Fibroblast of lung (primary cell): ENCODE results near the gene ESRRB.

Experiments used
- EZH2 ChIP-seq: IDR thresholded peaks from 2 replicates; pipeline ENCODE4 v1.5.1; 2012; ENCODE audit warnings: low read length, control low read depth, mild to moderate bottlenecking; ENCODE audit errors: missing control alignments
- TF ChIP-seq, protein P1 (sequence below), 2 donors: IDR thresholded peaks in 1 of 2; conservative IDR thresholded peaks in 1 of 2; 1 replicate in 1 of 2; 2 replicates in 1 of 2; pipeline ENCODE4 v1.5.1; 2011 to 2012; ENCODE audit warnings: low read length in 2 of 2, control low read depth in 1 of 2, inconsistent platforms in 1 of 2, low read depth in 1 of 2, mild to moderate bottlenecking in 1 of 2

DNA sequence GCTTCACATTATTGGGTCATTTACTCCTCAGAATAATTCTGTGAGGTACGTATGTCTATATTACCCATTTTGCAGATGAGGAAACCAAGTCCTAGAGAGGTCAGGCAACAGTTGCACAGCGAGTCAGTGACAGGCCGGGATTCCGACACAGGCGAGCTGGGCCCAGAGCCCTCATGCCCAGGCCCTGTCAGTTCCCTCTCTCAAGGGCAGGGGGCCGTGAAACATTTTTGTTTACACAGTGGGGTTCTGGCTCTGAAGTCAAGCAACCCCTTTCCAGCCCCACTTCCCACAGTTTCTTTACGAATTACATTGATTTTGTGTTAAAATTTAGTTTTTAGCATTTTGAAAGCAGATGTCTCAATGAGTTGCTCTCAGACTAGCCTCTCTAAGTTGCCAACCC lies 46.7 kb downstream of the ESRRB start:
- TF ChIP-seq, protein P1, sequence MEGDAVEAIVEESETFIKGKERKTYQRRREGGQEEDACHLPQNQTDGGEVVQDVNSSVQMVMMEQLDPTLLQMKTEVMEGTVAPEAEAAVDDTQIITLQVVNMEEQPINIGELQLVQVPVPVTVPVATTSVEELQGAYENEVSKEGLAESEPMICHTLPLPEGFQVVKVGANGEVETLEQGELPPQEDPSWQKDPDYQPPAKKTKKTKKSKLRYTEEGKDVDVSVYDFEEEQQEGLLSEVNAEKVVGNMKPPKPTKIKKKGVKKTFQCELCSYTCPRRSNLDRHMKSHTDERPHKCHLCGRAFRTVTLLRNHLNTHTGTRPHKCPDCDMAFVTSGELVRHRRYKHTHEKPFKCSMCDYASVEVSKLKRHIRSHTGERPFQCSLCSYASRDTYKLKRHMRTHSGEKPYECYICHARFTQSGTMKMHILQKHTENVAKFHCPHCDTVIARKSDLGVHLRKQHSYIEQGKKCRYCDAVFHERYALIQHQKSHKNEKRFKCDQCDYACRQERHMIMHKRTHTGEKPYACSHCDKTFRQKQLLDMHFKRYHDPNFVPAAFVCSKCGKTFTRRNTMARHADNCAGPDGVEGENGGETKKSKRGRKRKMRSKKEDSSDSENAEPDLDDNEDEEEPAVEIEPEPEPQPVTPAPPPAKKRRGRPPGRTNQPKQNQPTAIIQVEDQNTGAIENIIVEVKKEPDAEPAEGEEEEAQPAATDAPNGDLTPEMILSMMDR (conservative IDR thresholded peaks at IDR 0.05 in 1 of 2, IDR thresholded peaks at IDR 0.05 in 1 of 2; ENCODE audit: low read depth in 1 of 2, low read length in 2 of 2): no peak
- no peak for TF ChIP-seq EZH2
